Central memory CD4-positive, alpha-beta T cell (primary cell): ENCODE results near the gene COL18A1.

Experiments
- DNase-seq: peaks from one replicate; pipeline ENCODE4 v3.0.0; 2022

The COL18A1 gene

GRCh38 chr21:45383615-45384201 is 21.3 kb upstream of the COL18A1 start:
- DNase-seq, result no peak

GRCh38 chr21:45384656-45385548 is 20.1 kb upstream of the COL18A1 start:
- DNase-seq, result no peak

GRCh38 chr21:45385549-45386050 is 19.4 kb upstream of the COL18A1 start:
- no peak for DNase-seq

GRCh38 chr21:45386336-45386727 is 18.6 kb upstream of the COL18A1 start:
- no peak for DNase-seq

GRCh38 chr21:45386728-45387371 is 18.1 kb upstream of the COL18A1 start:
- DNase-seq, result no peak

GRCh38 chr21:45387506-45387905 is 17.5 kb upstream of the COL18A1 start:
- no peak for DNase-seq

GRCh38 chr21:45388011-45388521 is 16.9 kb upstream of the COL18A1 start:
- no peak for DNase-seq

- no peak for DNase-seq
Observed at GRCh38 chr21:45388611-45389296, 16.2 kb upstream of the COL18A1 start.

GRCh38 chr21:45390121-45390751 is 14.7 kb upstream of the COL18A1 start:
- DNase-seq, result no peak

- no peak for DNase-seq
Observed at GRCh38 chr21:45390831-45391742, 13.9 kb upstream of the COL18A1 start.

- DNase-seq, result no peak
Observed at GRCh38 chr21:45391743-45392572, 13.0 kb upstream of the COL18A1 start.

- no peak for DNase-seq
Observed at GRCh38 chr21:45392573-45392971, 12.4 kb upstream of the COL18A1 start.

GRCh38 chr21:45393021-45393420 is 11.9 kb upstream of the COL18A1 start:
- DNase-seq, result no peak

- no peak for DNase-seq
Observed at GRCh38 chr21:45393833-45394638, 10.9 kb upstream of the COL18A1 start.

GRCh38 chr21:45396620-45396995 is 8.4 kb upstream of the COL18A1 start:
- DNase-seq, result no peak

- DNase-seq, result no peak
Observed at GRCh38 chr21:45397381-45397780, 7.6 kb upstream of the COL18A1 start.

- no peak for DNase-seq
Observed at GRCh38 chr21:45401054-45401518, 3.9 kb upstream of the COL18A1 start.

GRCh38 chr21:45401916-45402900 is 2.8 kb upstream of the COL18A1 start:
- no peak for DNase-seq
